ENCODE measurements around the gene ATP6V0A1.

DNA sequence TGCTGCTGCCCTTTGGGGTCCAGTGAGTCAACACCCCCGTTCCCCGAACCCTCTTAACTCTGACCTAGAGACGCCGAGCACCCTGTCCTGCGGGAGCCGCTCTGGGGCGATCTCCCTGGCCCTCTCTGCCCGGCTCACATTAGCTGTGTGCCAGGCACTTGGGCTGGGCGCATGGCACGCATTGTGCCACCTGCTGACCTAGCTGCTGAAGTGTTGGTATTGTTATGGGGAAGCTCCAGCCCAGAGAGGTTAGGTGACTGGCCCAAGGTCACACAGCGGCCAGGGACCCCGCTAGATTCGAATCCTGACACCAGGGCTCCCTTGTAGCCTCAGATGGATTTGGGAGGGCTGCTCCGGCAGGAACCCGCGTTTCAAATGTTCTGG, 95.2 kb downstream of the ATP6V0A1 start:
- no peak for TF ChIP-seq EP300 (IDR thresholded peaks at IDR 0.05)
- TF ChIP-seq, protein P1, sequence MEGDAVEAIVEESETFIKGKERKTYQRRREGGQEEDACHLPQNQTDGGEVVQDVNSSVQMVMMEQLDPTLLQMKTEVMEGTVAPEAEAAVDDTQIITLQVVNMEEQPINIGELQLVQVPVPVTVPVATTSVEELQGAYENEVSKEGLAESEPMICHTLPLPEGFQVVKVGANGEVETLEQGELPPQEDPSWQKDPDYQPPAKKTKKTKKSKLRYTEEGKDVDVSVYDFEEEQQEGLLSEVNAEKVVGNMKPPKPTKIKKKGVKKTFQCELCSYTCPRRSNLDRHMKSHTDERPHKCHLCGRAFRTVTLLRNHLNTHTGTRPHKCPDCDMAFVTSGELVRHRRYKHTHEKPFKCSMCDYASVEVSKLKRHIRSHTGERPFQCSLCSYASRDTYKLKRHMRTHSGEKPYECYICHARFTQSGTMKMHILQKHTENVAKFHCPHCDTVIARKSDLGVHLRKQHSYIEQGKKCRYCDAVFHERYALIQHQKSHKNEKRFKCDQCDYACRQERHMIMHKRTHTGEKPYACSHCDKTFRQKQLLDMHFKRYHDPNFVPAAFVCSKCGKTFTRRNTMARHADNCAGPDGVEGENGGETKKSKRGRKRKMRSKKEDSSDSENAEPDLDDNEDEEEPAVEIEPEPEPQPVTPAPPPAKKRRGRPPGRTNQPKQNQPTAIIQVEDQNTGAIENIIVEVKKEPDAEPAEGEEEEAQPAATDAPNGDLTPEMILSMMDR (IDR thresholded peaks at IDR 0.05) = no peak

Data from tibial nerve (tissue), 4 donors.